ENCODE data around the gene GRHL1. TPM values are rescaled to one million over a fixed set of nuclear protein-coding genes. Genes with fewer than 3 reads are reported as not detected.

Gene GRHL1
- total RNA-seq, 1 donor from 2014 or later: 37.4 TPM

DNA sequence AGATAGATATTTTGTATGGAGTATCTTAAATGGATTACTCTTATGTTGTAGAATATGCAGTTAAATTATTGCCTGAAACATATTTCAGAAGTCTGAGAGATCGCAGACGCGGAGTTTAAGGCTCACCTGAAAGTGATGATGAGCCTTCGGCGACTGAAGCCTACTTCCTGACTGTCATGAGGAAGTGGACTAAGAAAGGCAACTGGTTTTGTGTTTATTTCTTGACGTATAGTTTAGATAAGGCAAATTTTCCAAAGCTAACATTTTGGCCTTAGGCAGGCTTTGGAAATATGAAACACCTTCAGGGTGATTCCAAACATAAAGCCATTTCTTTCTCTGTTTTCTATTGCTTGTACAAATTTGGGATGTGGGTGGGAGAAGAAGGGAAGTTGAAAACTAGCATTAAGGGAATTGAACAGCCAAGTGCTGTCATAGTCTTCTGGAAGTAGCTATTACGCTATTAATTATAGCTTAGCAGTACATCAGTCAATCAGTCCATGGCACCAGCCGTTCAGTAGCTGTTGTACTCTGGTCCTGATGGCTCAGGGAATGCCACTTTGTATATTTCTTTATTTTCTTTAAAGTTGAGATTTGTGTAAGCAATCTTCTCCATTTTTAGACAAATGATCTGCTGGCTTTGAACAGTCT is 1.5 kb downstream of the GRHL1 start:
- DNase-seq (ENCODE audit: extremely low spot score, unreplicated experiment): no peak
- Mint-ChIP-seq H3K4me1 (ENCODE audit: unreplicated experiment) (peaks cover 20% of the 10 kb centered on the region), H3K4me3 (peak overlapping the region; percentile 93), H3K9me3 (no peaks in the 10 kb centered on the region), H3K36me3 (peaks cover 8% of the 10 kb centered on the region), H3K27me3 (peaks cover 49% of the 10 kb centered on the region), H3K27ac (peak overlapping the region; percentile 95)
- TF ChIP-seq, protein P1, sequence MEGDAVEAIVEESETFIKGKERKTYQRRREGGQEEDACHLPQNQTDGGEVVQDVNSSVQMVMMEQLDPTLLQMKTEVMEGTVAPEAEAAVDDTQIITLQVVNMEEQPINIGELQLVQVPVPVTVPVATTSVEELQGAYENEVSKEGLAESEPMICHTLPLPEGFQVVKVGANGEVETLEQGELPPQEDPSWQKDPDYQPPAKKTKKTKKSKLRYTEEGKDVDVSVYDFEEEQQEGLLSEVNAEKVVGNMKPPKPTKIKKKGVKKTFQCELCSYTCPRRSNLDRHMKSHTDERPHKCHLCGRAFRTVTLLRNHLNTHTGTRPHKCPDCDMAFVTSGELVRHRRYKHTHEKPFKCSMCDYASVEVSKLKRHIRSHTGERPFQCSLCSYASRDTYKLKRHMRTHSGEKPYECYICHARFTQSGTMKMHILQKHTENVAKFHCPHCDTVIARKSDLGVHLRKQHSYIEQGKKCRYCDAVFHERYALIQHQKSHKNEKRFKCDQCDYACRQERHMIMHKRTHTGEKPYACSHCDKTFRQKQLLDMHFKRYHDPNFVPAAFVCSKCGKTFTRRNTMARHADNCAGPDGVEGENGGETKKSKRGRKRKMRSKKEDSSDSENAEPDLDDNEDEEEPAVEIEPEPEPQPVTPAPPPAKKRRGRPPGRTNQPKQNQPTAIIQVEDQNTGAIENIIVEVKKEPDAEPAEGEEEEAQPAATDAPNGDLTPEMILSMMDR (conservative IDR thresholded peaks at IDR 0.05): no peak

GRCh38 chr2:9954136-9954535 is 2.6 kb downstream of the GRHL1 start:
- Mint-ChIP-seq H3K36me3 (peaks cover 8% of the 10 kb centered on the region), H3K27me3 (peaks cover 40% of the 10 kb centered on the region), H3K9me3 (no peaks in the 10 kb centered on the region), H3K27ac (peak overlapping the region; percentile 95), H3K4me3 (peak overlapping the region; percentile 93), H3K4me1 (ENCODE audit: unreplicated experiment) (peaks cover 14% of the 10 kb centered on the region)
- no peak for DNase-seq (ENCODE audit: extremely low spot score, unreplicated experiment)
- TF ChIP-seq, protein P1 (conservative IDR thresholded peaks at IDR 0.05): no peak

DNA sequence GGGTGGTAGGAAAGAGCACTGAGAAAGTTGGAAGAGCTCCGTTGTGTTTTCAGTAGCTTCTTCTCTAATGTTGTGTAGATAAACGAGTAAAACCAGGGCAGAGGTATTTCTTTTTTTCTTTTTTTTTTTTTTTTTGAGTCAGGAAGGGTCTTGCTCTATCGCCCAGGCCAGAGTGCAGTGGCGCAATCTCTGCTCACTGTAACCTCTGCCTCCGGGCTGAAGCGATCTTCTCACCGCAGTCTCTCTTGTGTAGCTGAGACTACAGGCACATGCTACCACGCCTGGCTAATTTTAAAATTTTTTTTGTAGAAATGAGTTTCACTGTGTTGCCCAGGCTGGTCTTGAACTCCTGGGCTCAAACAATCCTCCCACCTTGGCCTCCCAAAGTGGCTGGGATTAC is 6.6 kb downstream of the GRHL1 start:
- no peak overlapping the region for H3K4me3 Mint-ChIP-seq
- H3K9me3 Mint-ChIP-seq: no peaks in the 10 kb centered on the region
- TF ChIP-seq, protein P1 (conservative IDR thresholded peaks at IDR 0.05): no peak
- no peak for DNase-seq (ENCODE audit: extremely low spot score, unreplicated experiment)
- peaks cover 9% of the 10 kb centered on the region for H3K4me1 Mint-ChIP-seq (ENCODE audit: unreplicated experiment)
- no peak overlapping the region for H3K27ac Mint-ChIP-seq
- H3K36me3 Mint-ChIP-seq: peaks cover 9% of the 10 kb centered on the region
- peaks cover 19% of the 10 kb centered on the region for H3K27me3 Mint-ChIP-seq

DNA sequence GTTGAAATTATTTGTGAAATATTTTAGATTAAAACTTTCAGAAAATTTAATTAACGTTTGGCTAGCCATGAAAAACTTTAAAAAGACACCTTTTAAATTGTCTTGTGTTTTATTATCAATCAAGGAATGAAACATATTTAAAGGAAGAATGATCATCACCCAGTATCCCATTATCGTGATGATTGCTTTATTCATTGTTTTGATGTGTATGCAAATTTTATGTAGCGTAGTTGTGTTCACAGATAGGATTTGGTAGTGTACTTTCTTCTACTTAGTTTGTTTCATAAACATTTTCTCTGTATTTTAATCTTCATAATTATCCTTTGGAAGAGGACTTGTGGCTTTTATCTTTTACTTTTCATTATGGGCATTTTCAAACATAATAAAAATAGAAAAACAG is 7.8 kb downstream of the GRHL1 start:
- Mint-ChIP-seq H3K27ac (no peak overlapping the region), H3K36me3 (peaks cover 11% of the 10 kb centered on the region), H3K27me3 (peaks cover 10% of the 10 kb centered on the region), H3K4me3 (no peak overlapping the region), H3K4me1 (ENCODE audit: unreplicated experiment) (peaks cover 8% of the 10 kb centered on the region), H3K9me3 (no peaks in the 10 kb centered on the region)
- TF ChIP-seq, protein P1 (conservative IDR thresholded peaks at IDR 0.05): no peak
- DNase-seq (ENCODE audit: extremely low spot score, unreplicated experiment): no peak

GRCh38 chr2:9961013-9961412 is 9.5 kb downstream of the GRHL1 start:
- Mint-ChIP-seq H3K27me3 (no peaks in the 10 kb centered on the region), H3K4me3 (no peak overlapping the region), H3K27ac (no peak overlapping the region), H3K36me3 (peaks cover 16% of the 10 kb centered on the region), H3K9me3 (no peaks in the 10 kb centered on the region), H3K4me1 (ENCODE audit: unreplicated experiment) (no peaks in the 10 kb centered on the region)
- TF ChIP-seq, protein P1 (conservative IDR thresholded peaks at IDR 0.05): no peak
- no peak for DNase-seq (ENCODE audit: extremely low spot score, unreplicated experiment)

All from type B pancreatic cell (in vitro differentiated cells).